ENCODE data around the gene ABCC3. TPM values are rescaled to one million over a fixed set of nuclear protein-coding genes. Genes with fewer than 3 reads are reported as not detected.
"Not testable (repeated sequence)": the region's sequence is repeated elsewhere in the genome, so short reads cannot be mapped to it uniquely, and the experiment has no call there.

ABCC3 gene
- total RNA-seq, 1 experiment from 2014 or later, result not detected

DNA sequence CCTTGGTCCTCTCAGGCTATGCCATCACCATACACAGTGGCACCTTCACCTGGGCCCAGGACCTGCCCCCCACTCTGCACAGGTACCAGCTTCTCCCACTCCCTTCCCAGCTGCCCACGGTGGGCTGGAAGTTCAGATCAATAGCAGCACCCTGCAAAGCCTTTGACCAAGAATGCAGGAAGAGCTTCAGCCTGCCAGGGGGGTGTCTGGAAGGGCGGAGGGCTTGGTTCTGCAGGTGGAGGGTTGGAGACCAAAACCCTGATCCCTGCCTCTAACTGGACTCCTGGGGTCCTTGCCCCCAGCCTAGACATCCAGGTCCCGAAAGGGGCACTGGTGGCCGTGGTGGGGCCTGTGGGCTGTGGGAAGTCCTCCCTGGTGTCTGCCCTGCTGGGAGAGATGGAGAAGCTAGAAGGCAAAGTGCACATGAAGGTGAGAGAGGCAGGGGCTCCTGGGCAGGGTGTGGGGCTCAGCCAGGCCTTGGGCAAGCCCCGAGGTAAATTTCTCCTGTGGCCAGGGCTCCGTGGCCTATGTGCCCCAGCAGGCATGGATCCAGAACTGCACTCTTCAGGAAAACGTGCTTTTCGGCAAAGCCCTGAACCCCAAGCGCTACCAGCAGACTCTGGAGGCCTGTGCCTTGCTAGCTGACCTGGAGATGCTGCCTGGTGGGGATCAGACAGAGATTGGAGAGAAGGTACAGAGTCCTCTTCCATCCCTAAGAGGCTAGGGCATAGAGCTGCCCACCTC lies 34.3 kb downstream of the ABCC3 start:
- in situ Hi-C loops (cut with HindIII; ENCODE audit: low pct_unique_long_range_greater_than_20kb, low sequenced_read_pairs), result no loop called here

GRCh38 chr17:50672071-50672470 lies 37.4 kb downstream of the ABCC3 start:
- in situ Hi-C loops (cut with HindIII; ENCODE audit: low pct_unique_long_range_greater_than_20kb, low sequenced_read_pairs), result no loop called here

More for the DNA sequence above, 34.3 kb downstream of the ABCC3 start:
- DNase-seq (ENCODE audit: low read depth, low spot score), result no peak

DNA sequence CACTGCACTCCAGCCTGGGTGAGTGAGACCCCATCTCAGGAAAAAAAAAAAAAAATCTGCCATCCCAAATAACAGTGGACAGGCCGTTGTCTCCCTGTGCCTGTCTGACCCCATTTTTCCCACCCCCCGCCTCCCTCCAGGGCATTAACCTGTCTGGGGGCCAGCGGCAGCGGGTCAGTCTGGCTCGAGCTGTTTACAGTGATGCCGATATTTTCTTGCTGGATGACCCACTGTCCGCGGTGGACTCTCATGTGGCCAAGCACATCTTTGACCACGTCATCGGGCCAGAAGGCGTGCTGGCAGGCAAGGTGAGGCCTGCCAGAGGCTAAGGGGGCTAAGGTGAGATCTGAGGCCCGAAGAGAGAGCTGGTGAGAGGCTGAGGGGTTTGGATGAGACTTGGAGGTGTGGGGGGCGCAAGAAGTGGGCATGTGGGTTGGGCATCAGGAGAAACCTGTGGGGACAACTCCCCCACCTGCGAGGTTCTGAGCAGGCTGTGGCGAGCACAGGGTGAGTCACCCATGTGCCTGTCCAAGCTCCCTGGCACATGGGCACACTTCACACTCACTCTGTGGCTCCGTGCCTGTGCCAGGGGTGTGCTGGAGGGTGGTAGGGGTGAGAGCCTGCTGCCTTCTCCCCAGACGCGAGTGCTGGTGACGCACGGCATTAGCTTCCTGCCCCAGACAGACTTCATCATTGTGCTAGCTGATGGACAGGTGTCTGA lies 38.3 kb downstream of the ABCC3 start:
- no peak for DNase-seq (ENCODE audit: low read depth, low spot score)
- in situ Hi-C loops (cut with HindIII; ENCODE audit: low pct_unique_long_range_greater_than_20kb, low sequenced_read_pairs), result no loop called here

More at GRCh38 chr17:50672071-50672470, 37.4 kb downstream of the ABCC3 start:
- no peak for DNase-seq (ENCODE audit: low read depth, low spot score)

DNA sequence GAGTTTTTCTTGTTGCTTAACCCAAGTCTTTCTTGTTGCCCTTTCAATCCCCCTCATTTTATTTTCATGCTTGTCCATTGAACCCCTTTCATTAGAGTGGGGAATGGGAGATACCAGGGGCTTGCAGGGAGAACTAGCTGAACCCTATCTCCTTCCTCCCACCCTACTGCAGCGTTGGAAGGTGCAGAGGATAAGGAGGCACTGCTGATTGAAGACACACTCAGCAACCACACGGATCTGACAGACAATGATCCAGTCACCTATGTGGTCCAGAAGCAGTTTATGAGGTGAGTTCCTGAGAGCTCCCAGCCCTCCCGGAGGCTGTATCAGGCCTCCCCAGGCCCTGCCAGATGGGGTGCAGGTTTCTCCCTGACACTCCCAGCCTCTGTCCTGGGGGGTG lies 40.5 kb downstream of the ABCC3 start:
- in situ Hi-C loops (cut with HindIII; ENCODE audit: low pct_unique_long_range_greater_than_20kb, low sequenced_read_pairs), result no loop called here
- DNase-seq (ENCODE audit: low read depth, low spot score), result no peak

DNA sequence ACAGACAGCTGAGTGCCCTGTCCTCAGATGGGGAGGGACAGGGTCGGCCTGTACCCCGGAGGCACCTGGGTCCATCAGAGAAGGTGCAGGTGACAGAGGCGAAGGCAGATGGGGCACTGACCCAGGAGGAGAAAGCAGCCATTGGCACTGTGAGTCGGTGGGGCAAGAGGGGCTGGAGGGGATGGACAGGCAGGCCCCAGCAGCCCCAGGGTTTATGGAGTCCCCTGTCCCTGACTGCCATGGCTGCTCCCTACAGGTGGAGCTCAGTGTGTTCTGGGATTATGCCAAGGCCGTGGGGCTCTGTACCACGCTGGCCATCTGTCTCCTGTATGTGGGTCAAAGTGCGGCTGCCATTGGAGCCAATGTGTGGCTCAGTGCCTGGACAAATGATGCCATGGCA lies 40.9 kb downstream of the ABCC3 start:
- DNase-seq (ENCODE audit: low read depth, low spot score), result no peak
- in situ Hi-C loops (cut with HindIII; ENCODE audit: low pct_unique_long_range_greater_than_20kb, low sequenced_read_pairs), result no loop called here

DNA sequence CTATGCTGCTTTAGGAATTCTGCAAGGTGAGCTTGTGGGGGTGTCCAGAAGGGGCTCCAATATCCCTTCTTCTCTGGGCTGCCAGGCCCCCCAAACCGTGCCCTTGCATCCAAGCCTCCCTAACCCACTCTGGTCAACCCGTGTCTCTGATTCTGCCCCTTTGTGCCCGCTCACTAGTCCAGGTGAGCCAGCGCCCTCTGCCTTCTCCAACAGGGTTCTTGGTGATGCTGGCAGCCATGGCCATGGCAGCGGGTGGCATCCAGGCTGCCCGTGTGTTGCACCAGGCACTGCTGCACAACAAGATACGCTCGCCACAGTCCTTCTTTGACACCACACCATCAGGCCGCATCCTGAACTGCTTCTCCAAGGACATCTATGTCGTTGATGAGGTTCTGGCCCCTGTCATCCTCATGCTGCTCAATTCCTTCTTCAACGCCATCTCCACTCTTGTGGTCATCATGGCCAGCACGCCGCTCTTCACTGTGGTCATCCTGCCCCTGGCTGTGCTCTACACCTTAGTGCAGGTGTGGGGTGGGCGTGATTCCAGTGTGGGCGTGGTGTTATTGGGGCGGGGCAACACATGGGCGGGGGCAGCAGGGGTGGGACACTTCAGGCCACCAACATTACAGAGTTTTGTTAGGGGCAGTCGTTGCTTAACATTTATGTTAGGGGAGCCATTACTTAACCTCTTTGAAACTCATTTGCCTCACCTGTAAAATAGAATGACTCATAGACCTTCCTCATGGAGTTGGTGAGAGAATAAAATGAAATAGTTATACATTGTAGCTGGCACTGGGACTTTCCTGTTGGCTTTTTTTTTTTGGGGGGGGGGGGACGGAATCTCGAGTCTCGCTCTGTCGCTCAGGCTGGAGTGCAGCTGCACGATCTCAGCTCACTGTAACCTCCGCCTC lies 41.6 kb downstream of the ABCC3 start:
- in situ Hi-C loops (cut with HindIII; ENCODE audit: low pct_unique_long_range_greater_than_20kb, low sequenced_read_pairs), result no loop called here
- DNase-seq (ENCODE audit: low read depth, low spot score), result no peak

- in situ Hi-C loops (cut with HindIII; ENCODE audit: low pct_unique_long_range_greater_than_20kb, low sequenced_read_pairs), result no loop called here
- no peak for DNase-seq (ENCODE audit: low read depth, low spot score)
Observed at GRCh38 chr17:50677851-50678375, 43.2 kb downstream of the ABCC3 start.

DNA sequence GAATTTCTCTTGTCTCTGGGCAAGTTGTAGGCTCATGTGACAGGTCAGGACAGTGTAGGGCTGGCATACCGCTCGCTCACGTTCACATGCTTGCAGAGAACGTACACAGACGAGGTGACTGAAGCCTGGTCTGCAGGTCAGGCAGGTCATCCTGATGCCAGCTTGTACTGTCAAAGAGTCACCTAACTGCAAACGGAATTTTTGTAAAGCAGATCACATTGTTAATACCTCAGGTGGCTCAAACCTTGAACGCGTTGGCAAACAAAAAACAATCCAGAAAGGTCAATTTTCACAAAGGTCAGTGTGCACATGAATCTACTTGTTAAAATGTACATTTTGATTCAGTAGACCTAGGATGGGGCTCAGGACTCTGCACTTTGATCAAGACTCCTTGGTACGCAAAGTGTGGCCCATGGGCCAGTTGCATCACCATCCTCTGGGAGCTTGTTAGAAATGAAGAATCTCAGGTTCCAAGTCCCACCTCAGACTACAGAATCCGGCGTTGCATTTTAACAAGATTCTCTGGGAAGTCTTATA lies 44.4 kb downstream of the ABCC3 start:
- in situ Hi-C loops (cut with HindIII; ENCODE audit: low pct_unique_long_range_greater_than_20kb, low sequenced_read_pairs), result no loop called here
- no peak for DNase-seq (ENCODE audit: low read depth, low spot score)

GRCh38 chr17:50680126-50680525 lies 45.4 kb downstream of the ABCC3 start:
- in situ Hi-C loops (cut with HindIII; ENCODE audit: low pct_unique_long_range_greater_than_20kb, low sequenced_read_pairs), result no loop called here
- DNase-seq (ENCODE audit: low read depth, low spot score), result no peak

- in situ Hi-C loops (cut with HindIII; ENCODE audit: low pct_unique_long_range_greater_than_20kb, low sequenced_read_pairs); DNase-seq (ENCODE audit: low read depth, low spot score): not testable (repeated sequence)
Observed at GRCh38 chr17:50680543-50681262, 46.0 kb downstream of the ABCC3 start.

DNA sequence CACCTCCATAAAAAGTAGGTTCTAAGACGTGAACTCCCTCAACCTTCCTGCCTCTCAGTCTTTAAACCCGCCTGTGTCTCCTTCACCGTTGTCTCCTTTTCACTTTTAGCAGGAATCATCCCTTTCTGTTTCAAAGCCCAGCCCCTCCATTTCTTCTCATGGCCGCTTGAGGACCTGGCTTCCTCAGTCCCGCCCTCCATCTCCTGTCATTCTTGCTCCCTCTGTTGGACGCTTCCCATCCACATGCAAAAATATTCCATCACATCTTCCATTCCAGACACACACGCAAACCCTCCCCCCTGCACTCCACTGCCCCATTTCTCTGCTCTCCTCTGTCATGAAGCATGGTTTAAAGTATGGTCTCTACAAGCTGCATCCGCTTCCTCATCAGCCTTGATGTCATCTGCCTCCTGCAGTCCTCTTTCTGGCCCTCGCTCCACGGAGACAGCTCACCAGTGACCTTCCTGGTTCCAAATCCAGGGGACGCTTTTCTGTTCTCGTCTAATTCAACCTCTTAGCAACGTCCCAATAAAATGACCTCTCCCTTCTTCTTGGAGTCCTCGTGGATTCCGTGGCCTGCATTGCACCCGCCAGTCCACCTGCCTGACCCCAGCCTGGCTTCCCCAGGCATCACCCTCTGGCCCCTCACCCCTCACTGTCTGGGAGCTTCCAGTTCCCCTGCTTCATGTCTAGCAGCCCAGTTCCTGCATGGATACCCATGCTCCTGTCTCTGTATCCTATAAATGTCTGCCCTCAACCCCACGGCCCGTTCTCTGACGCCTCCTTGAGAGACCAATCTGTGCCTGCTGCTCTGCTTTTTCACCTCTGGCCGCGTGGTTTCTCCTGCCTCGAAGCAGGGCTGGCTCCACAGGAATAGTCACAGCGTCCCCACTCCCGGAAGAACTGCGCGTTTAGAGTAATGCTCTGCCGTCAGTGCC lies 46.9 kb downstream of the ABCC3 start:
- DNase-seq (ENCODE audit: low read depth, low spot score), result peak; percentile 88
- in situ Hi-C loops (cut with HindIII; ENCODE audit: low pct_unique_long_range_greater_than_20kb, low sequenced_read_pairs), result no loop called here

DNA sequence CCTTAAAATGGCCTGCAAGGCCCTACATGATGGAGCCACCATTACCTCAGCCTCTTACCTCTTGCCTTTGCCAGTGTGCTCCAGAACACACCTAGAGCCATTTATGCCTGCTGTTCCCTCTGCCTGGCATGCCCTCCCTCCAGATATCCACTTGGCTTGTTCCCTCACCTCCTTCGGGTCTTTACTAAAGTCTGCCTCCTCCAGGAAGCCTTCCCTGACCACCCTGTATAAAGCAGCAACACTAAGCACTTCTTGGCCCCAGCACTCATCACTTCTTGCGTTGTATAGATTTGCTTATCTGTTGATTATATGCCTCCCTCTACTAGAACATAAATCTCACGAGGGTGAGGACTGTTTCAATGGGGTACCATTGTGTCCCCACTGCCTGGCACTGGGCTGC lies 47.8 kb downstream of the ABCC3 start:
- no peak for DNase-seq (ENCODE audit: low read depth, low spot score)
- in situ Hi-C loops (cut with HindIII; ENCODE audit: low pct_unique_long_range_greater_than_20kb, low sequenced_read_pairs), result no loop called here

DNA sequence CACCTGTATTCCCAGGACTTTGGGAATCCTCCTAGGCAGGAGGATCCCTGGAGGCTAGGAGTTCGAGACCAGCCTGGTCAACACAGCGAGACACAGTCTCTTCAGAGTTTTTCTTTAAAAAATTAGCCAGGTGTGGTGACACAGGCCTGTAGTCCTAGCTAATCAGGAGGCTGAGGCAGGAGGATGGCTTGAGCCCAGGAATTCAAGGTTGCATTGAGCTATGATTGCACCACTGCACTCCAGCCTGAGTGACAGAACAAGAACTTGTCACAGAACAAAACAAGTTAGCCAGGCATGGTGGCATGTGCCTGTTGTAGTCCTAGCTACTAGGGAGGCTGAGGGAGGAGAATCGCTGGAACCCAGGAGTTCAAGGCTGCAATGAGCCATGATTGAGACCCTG lies 48.3 kb downstream of the ABCC3 start:
- no peak for DNase-seq (ENCODE audit: low read depth, low spot score)
- in situ Hi-C loops (cut with HindIII; ENCODE audit: low pct_unique_long_range_greater_than_20kb, low sequenced_read_pairs), result no loop called here

DNA sequence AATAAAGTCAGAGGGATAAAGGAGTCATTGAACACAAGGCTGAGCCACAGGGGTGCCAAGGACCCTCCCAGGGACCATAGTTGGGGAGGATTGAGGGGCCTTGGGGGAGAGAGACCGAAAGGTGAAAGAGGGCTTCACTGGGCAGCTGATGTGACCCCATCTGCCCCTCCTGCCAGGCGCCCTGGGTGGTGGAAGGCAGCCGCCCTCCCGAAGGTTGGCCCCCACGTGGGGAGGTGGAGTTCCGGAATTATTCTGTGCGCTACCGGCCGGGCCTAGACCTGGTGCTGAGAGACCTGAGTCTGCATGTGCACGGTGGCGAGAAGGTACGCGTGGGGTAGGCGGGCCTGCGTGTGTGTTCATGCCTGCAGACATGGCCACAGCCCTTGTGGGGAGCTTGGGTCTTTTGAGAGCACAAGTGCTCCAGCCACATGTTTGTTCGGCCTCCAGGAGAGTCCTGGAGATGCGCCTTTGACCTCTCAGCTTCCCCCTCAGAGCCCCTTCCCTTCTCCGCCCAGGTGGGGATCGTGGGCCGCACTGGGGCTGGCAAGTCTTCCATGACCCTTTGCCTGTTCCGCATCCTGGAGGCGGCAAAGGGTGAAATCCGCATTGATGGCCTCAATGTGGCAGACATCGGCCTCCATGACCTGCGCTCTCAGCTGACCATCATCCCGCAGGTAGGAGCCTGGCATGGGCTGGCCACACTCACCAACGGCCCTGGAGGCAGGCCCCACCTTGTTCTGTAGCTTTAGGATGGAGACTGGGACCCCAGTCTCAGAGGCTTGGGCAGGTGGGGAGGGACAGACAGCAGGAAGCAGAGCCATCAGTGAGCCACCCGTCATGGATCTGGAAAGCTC lies 49.0 kb downstream of the ABCC3 start:
- in situ Hi-C loops (cut with HindIII; ENCODE audit: low pct_unique_long_range_greater_than_20kb, low sequenced_read_pairs), result no loop called here
- DNase-seq (ENCODE audit: low read depth, low spot score), result no peak

GRCh38 chr17:50684288-50684611 lies 49.6 kb downstream of the ABCC3 start:
- DNase-seq (ENCODE audit: low read depth, low spot score), result no peak
- in situ Hi-C loops (cut with HindIII; ENCODE audit: low pct_unique_long_range_greater_than_20kb, low sequenced_read_pairs), result no loop called here

Data from SK-MEL-5 (cell line).